GM12878 (cell line): ENCODE measurements around the gene UQCRC1. TPM values are rescaled to one million over a fixed set of nuclear protein-coding genes. Genes with fewer than 3 reads are reported as not detected.

Experiments used
- ATAC-seq: fragments of 200-7000 bp; cut with Tn5 transposase; 3 replicates; pipeline ENCODE4 v1.9.1; 2020; ENCODE audit warnings: mild to moderate bottlenecking, moderate library complexity
- BruUV-seq: library from RNA; stranded (reverse); fragments of 400-500 nt; replicated peaks from 2 replicates; lab custom pipeline; 2021; lab: Mats Ljungman, UMichigan
- CTCF ChIA-PET: fragments of 300-600 bp; sonication (Branson Sonifier 250); formaldehyde crosslinking; extraction: SDS; loops from one replicate; lab custom pipeline; 2021; ENCODE audit warnings: inconsistent platforms; lab: Yijun Ruan, JAX
- POLR2A ChIA-PET: fragments of 350-600 bp; formaldehyde crosslinking; extraction: SDS; loops from one replicate; lab custom pipeline; 2021; ENCODE audit warnings: inconsistent platforms; lab: Charles Lee
- RAD21 ChIA-PET: fragments of 300-600 bp; sonication (Branson Sonifier 250); formaldehyde crosslinking; loops from one replicate; lab custom pipeline; 2023; ENCODE audit warnings: antibody characterized with exemption; ENCODE audit not compliant: unreplicated experiment; lab: Charles Lee
- SMC1A ChIA-PET: fragments of 300-600 bp; sonication (Branson Sonifier 250); formaldehyde crosslinking; loops from one replicate; lab custom pipeline; 2023; ENCODE audit not compliant: unreplicated experiment, uncharacterized antibody; lab: Charles Lee
- DNase-seq: peaks from one replicate; pipeline ENCODE4 v3.0.0-alpha.2; 2011; ENCODE audit warnings: low read depth, low spot score
- FAIRE-seq: peaks from 3 replicates; lab custom pipeline; 2011; peaks lifted over from hg19 to GRCh38; lab: Jason Lieb, UNC
- H2AFZ ChIP-seq: 2 replicates; pipeline ENCODE4 v1.6.0; 2011; ENCODE audit warnings: low read depth, low read length, control low read depth; ENCODE audit not compliant: control insufficient read depth
- H3K27ac ChIP-seq: 2 replicates; pipeline ENCODE4 v1.5.1; 2011; ENCODE audit warnings: control low read depth; ENCODE audit not compliant: control insufficient read depth, insufficient read depth
- H3K27me3 ChIP-seq, 2 experiments: replicated peaks in 1 of 2; 2 replicates each; pipeline versions ENCODE4 v1.6.0 to v1.6.1; 2011; ENCODE audit warnings: low read length in 1 of 2; ENCODE audit not compliant: control insufficient read depth in 2 of 2, insufficient read depth in 2 of 2
- H3K36me3 ChIP-seq, 2 experiments: 2 replicates each; pipeline ENCODE4 v1.5.1; 2011; ENCODE audit warnings: low read length in 1 of 2; ENCODE audit not compliant: control insufficient read depth in 2 of 2, insufficient read depth in 2 of 2
- H3K4me1 ChIP-seq: 2 replicates; pipeline ENCODE4 v1.6.1; 2011; ENCODE audit warnings: mild to moderate bottlenecking, low read length, moderate library complexity, mixed read lengths; ENCODE audit not compliant: control insufficient read depth, insufficient read depth
- H3K4me2 ChIP-seq: 2 replicates; pipeline ENCODE4 v1.6.0; 2011; ENCODE audit warnings: control low read depth; ENCODE audit not compliant: control insufficient read depth, insufficient read depth
- H3K4me3 ChIP-seq: fragments of 200-600 bp; sonication (generic); 2 replicates; pipeline ENCODE4 v1.5.1; 2016
- H3K79me2 ChIP-seq: 2 replicates; pipeline ENCODE4 v1.6.0; 2011; ENCODE audit warnings: low read length; ENCODE audit not compliant: control insufficient read depth, insufficient read depth
- H3K9ac ChIP-seq: 2 replicates; pipeline ENCODE4 v1.8.0; 2011; ENCODE audit warnings: low read length, control low read depth, mixed read lengths; ENCODE audit not compliant: control insufficient read depth, insufficient read depth
- H3K9me3 ChIP-seq: replicated peaks from 3 replicates; pipeline ENCODE4 v1.5.1; 2011; ENCODE audit warnings: mild to moderate bottlenecking, low read length; ENCODE audit not compliant: control insufficient read depth, insufficient read depth
- H4K20me1 ChIP-seq: 2 replicates; pipeline ENCODE4 v1.6.0; 2011; ENCODE audit not compliant: control insufficient read depth, insufficient read depth
- BCLAF1 ChIP-seq: fragments of 450-650 bp; IDR thresholded peaks from 2 replicates; pipeline ENCODE4 v1.6.1; 2017; ENCODE audit warnings: antibody characterized with exemption, mild to moderate bottlenecking, moderate library complexity
- BHLHE40 ChIP-seq, 2 experiments: fragments of 450-650 bp in 1 of 2; IDR thresholded peaks; 2 replicates each; pipeline ENCODE4 v1.6.1; 2011 to 2017; ENCODE audit warnings: low read depth in 2 of 2, borderline replicate concordance in 1 of 2, improper control_type of control experiment in 1 of 2, low read length in 1 of 2, mild to moderate bottlenecking in 1 of 2
- BRCA1 ChIP-seq: IDR thresholded peaks from 2 replicates; pipeline ENCODE4 v1.6.1; 2011; ENCODE audit warnings: low read depth, low read length, improper control_type of control experiment
- E4F1 ChIP-seq: fragments of 450-650 bp; IDR thresholded peaks from 2 replicates; pipeline ENCODE4 v1.6.1; 2018; ENCODE audit warnings: borderline replicate concordance, mild to moderate bottlenecking; ENCODE audit not compliant: partially characterized antibody
- ELK1 ChIP-seq: IDR thresholded peaks from 2 replicates; pipeline ENCODE4 v1.6.1; 2012; ENCODE audit warnings: low read depth, low read length, improper control_type of control experiment
- GABPA ChIP-seq: IDR thresholded peaks from 2 replicates; pipeline ENCODE4 v1.6.1; 2014; ENCODE audit warnings: antibody characterized with exemption, low read depth, mild to moderate bottlenecking, inconsistent platforms
- GATAD2B ChIP-seq: fragments of 450-650 bp; conservative IDR thresholded peaks from 2 replicates; pipeline ENCODE4 v1.6.1; 2017; ENCODE audit warnings: low read depth, mild to moderate bottlenecking, moderate library complexity
- HDGF ChIP-seq: fragments of 450-650 bp; IDR thresholded peaks from 2 replicates; pipeline ENCODE4 v1.6.1; 2016; ENCODE audit warnings: antibody characterized with exemption
- NR2C1 ChIP-seq: fragments of 450-650 bp; IDR thresholded peaks from 2 replicates; pipeline ENCODE4 v1.6.1; 2017; ENCODE audit warnings: antibody characterized with exemption, mild to moderate bottlenecking, moderate library complexity
- NR2F1 ChIP-seq: fragments of 450-650 bp; conservative IDR thresholded peaks from 2 replicates; pipeline ENCODE4 v1.6.1; 2017; ENCODE audit warnings: mild to moderate bottlenecking
- POLR2AphosphoS5 ChIP-seq: IDR thresholded peaks from 2 replicates; pipeline ENCODE4 v1.6.1; 2011; ENCODE audit warnings: mild to moderate bottlenecking, low read length, inconsistent platforms
- RAD21 ChIP-seq: IDR thresholded peaks from 2 replicates; pipeline ENCODE4 v1.6.1; 2011; ENCODE audit warnings: mild to moderate bottlenecking, low read depth, low read length, moderate library complexity; ENCODE audit not compliant: insufficient read depth
- SP1 ChIP-seq: IDR thresholded peaks from one replicate; pipeline ENCODE4 v1.6.1; 2011; ENCODE audit warnings: low read depth, low read length
- ZNF24 ChIP-seq: fragments of 450-650 bp; IDR thresholded peaks from 2 replicates; pipeline ENCODE4 v1.6.1; 2017; ENCODE audit warnings: antibody characterized with exemption, mild to moderate bottlenecking
- WGBS: methylation state at CpG from one replicate; pipeline ENCODE4 v1.1.6; 2016; ENCODE audit warnings: low lambda C conversion rate; ENCODE audit not compliant: insufficient replicate concordance, insufficient coverage; ENCODE audit errors: missing lambda C conversion rate; 5-methylcytosine and 5-hydroxymethylcytosine counted together
- in situ Hi-C: fragments of 300-500 bp; cut with MboI; formaldehyde crosslinking; loops from 9 replicates; pipeline ENCODE4 v1.14.3; 2018; ENCODE audit warnings: mixed read lengths
- intact Hi-C: fragments of 100-400 bp; cut with micrococcal nuclease; formaldehyde crosslinking; loops from one replicate; pipeline ENCODE4 v1.14.2; 2022; ENCODE audit not compliant: unreplicated experiment
- polyA plus RNA-seq, 11 experiments: library from polyadenylated mRNA; depleted of rRNA in 4 of 11; unstranded in 6 of 11; stranded (reverse) in 5 of 11; fragments of >200 nt; fragmentation: Nextera tagmentation in 4 of 11; fragmentation: Illumina TruSeq in 1 of 11; extraction: Ambion mirVana in 4 of 11; extraction: Trizol in 1 of 11; gene quantifications; 1 replicate in 1 of 11; 2 replicates in 10 of 11; pipeline versions ENCODE4 v1.2.1 to v1.2.3, GENCODE V29; 2011 to 2016; ENCODE audit warnings: inconsistent platforms in 2 of 11, missing spikeins in 2 of 11, low read depth in 1 of 11
- total RNA-seq, 4 experiments: library from RNA; depleted of rRNA in 3 of 4; stranded (reverse); fragments of >200 nt in 3 of 4; fragmentation: Illumina TruSeq in 1 of 4; extraction: Trizol in 1 of 4; gene quantifications; 2 replicates each; pipeline versions ENCODE4 v1.2.1 to v1.2.3, GENCODE V29; 2013 to 2021

UQCRC1 gene
- total and polyA plus RNA-seq, 10 of the 15 experiments (the other 5 are each of a cell fraction or from before 2014, with no cell fraction given), result 116 to 426 (median 228) TPM

GRCh38 chr3:48635222-48636021 lies 26.0 kb upstream of the UQCRC1 start, which contains the start of gene SLC26A6:
Gene SLC26A6 (minus strand): TSS chr3:48635461. CDS start chr3:48635393, 68 bp downstream.
- peak; percentile 77 for DNase-seq
- Histone ChIP-seq H3K79me2 (peaks cover 3% of the 10 kb centered on the region), H3K36me3 (peaks cover 0 to 2% of the 10 kb centered on the region in 2 experiments; a peak in 3 of 4 replicates), H3K4me1 (peaks cover 11% of the 10 kb centered on the region; the same call in 1 of the 2 replicates), H3K27me3 (no peaks in the 10 kb centered on the region), H3K4me3 (peak within 1 kb of the TSS; percentile 77), H3K27ac (peak within 1 kb of the TSS; percentile 57), H2AFZ (peak within 1 kb of the TSS; percentile 85), H3K9ac (peak within 1 kb of the TSS; percentile 78), H3K9me3 (no peaks in the 10 kb centered on the region), H4K20me1 (no peaks in the 10 kb centered on the region), H3K4me2 (peak within 1 kb of the TSS; percentile 70)
- peak; percentile 99 for FAIRE-seq
- ATAC-seq, result peak; percentile 96
- ChIA-PET SMC1A (interaction anchor here (0.6 to 2.2 kb wide), 12 partner anchors 13 to 235 kb away, joined by 3 to 6 read pairs (median 3); partner anchors contain the start of genes CCDC51 and PFKFB4), POLR2A (interaction anchor here (0.6 to 1.8 kb wide), 7 partner anchors 26 to 388 kb away, joined by 3 to 7 read pairs (median 3); partner anchors contain the start of genes ATRIP and PFKFB4), CTCF (interaction anchor here (0.6 to 4.6 kb wide), 33 partner anchors 12 to 459 kb away, joined by 3 to 48 read pairs (median 5); partner anchors contain the start of genes CCDC51, CELSR3, NCKIPSD and PFKFB4), RAD21 (interaction anchor here (0.7 to 3.5 kb wide), 14 partner anchors 14 to 235 kb away, joined by 3 to 32 read pairs (median 4); partner anchors contain the start of genes ATRIP, CELSR3, PFKFB4 and TMEM89)
- in situ Hi-C loops (no loop called here), intact Hi-C loops (loop anchor here (2.0 kb wide), 2 partner anchors 27 kb away; partner anchors contain the start of genes CELSR3 and UQCRC1)
- under 1% methylated on average over 58 of the region's 68 CpGs for WGBS
- BruUV-seq, result TSS peak; percentile 72
- TF ChIP-seq BRCA1, result no peak
- TF ChIP-seq NR2C1, result 0 out of 2 replicates have a peak, but pooled peaks have one; percentile 23
- 0 out of 2 replicates have a peak, but pooled peaks have one; percentile 14 for TF ChIP-seq ELK1
- no peak for TF ChIP-seq GABPA
- TF ChIP-seq ZNF24, result no peak
- TF ChIP-seq RAD21, result peak; percentile 43
- peak; percentile 82 for TF ChIP-seq NR2F1
- peak; percentile 70; the same call in 1 of the 2 replicates for TF ChIP-seq GATAD2B
- no peak for TF ChIP-seq BCLAF1
- TF ChIP-seq SP1, result peak; percentile 84
- peak; percentile 84; the same call in 1 of the 2 replicates for TF ChIP-seq HDGF
- TF ChIP-seq E4F1, result peak; percentile 50
- TF ChIP-seq POLR2AphosphoS5, result peak; percentile 65; the same call in 1 of the 2 replicates
- peak in 1 of 2 experiments; percentile 40; a peak in 1 of 4 replicates for TF ChIP-seq BHLHE40 (IDR thresholded peaks at IDR 0.05; ENCODE audit: borderline replicate concordance in 1 of 2, low read depth in 2 of 2, low read length in 1 of 2)
